ENCODE data around the gene SH3GL1.

SH3GL1 gene

GRCh38 chr19:4390017-4390566 is 10.3 kb downstream of the SH3GL1 start:
- no peak for DNase-seq (ENCODE audit: extremely low spot score)
- ChIA-PET POLR2A (interaction anchor here (1.2 kb wide), 1 partner anchor 47 kb away, joined by 3 read pairs; no protein-coding TSS in a partner anchor), CTCF (interaction anchor here (1.0 kb wide), 1 partner anchor 38 kb away, joined by 4 read pairs; no protein-coding TSS in a partner anchor)
- TF ChIP-seq PKNOX1 (IDR thresholded peaks at IDR 0.05) (no peak), BHLHE40 (IDR thresholded peaks at IDR 0.05; ENCODE audit: borderline replicate concordance) (no peak), L3MBTL2 (conservative IDR thresholded peaks at IDR 0.05) (no peak), CTBP1 (IDR thresholded peaks at IDR 0.05; ENCODE audit: borderline replicate concordance) (no peak), ELF4 (IDR thresholded peaks at IDR 0.05) (no peak), SP1 (IDR thresholded peaks at IDR 0.05) (no peak), ARNT (IDR thresholded peaks at IDR 0.05) (no peak), SUZ12 (IDR thresholded peaks at IDR 0.05) (no peak), ZNF384 (IDR thresholded peaks at IDR 0.05) (no peak), FOXK2 (IDR thresholded peaks at IDR 0.05) (no peak), HDGF (IDR thresholded peaks at IDR 0.05; ENCODE audit: borderline replicate concordance) (no peak), FOXA1 (IDR thresholded peaks at IDR 0.05) (no peak), LEF1 (IDR thresholded peaks at IDR 0.05; ENCODE audit: borderline replicate concordance) (no peak), NFRKB (IDR thresholded peaks at IDR 0.05) (no peak), TARDBP (IDR thresholded peaks at IDR 0.05) (no peak), FOXM1 (IDR thresholded peaks at IDR 0.05; ENCODE audit: borderline replicate concordance) (no peak)

GRCh38 chr19:4389511-4390016 is 10.8 kb downstream of the SH3GL1 start:
- ChIA-PET CTCF (no interaction called here), POLR2A (no interaction called here)
- no peak for DNase-seq (ENCODE audit: extremely low spot score)
- TF ChIP-seq LEF1 (IDR thresholded peaks at IDR 0.05; ENCODE audit: borderline replicate concordance), result no peak
- TF ChIP-seq FOXM1 (IDR thresholded peaks at IDR 0.05; ENCODE audit: borderline replicate concordance), result no peak
- no peak for TF ChIP-seq ELF4 (IDR thresholded peaks at IDR 0.05)
- no peak for TF ChIP-seq ZNF384 (IDR thresholded peaks at IDR 0.05)
- no peak for TF ChIP-seq NFRKB (IDR thresholded peaks at IDR 0.05)
- no peak for TF ChIP-seq SP1 (IDR thresholded peaks at IDR 0.05)
- no peak for TF ChIP-seq PKNOX1 (IDR thresholded peaks at IDR 0.05)
- no peak for TF ChIP-seq FOXK2 (IDR thresholded peaks at IDR 0.05)
- TF ChIP-seq BHLHE40 (IDR thresholded peaks at IDR 0.05; ENCODE audit: borderline replicate concordance), result no peak
- TF ChIP-seq SUZ12 (IDR thresholded peaks at IDR 0.05), result no peak

DNA sequence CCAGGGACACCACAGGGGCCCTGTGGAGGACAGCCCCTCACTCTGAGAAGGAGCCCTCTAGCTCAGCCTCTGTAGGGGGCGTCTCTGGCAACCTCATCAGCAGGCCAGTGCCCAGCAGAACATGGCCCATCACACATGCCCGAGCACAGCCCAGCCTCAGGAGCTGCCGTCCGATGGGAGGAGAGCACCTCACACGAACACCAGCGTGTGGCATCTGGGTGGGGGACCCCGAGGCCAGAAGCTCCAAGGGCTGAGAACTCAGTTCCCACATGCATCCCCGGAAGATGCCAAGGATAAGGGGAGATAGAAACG is 11.3 kb downstream of the SH3GL1 start:
- POLR2A ChIA-PET, result no interaction called here
- CTCF ChIA-PET, result no interaction called here
- TF ChIP-seq ZNF384 (IDR thresholded peaks at IDR 0.05) (no peak), SP1 (IDR thresholded peaks at IDR 0.05) (no peak)
- no peak for DNase-seq (ENCODE audit: extremely low spot score)

DNA sequence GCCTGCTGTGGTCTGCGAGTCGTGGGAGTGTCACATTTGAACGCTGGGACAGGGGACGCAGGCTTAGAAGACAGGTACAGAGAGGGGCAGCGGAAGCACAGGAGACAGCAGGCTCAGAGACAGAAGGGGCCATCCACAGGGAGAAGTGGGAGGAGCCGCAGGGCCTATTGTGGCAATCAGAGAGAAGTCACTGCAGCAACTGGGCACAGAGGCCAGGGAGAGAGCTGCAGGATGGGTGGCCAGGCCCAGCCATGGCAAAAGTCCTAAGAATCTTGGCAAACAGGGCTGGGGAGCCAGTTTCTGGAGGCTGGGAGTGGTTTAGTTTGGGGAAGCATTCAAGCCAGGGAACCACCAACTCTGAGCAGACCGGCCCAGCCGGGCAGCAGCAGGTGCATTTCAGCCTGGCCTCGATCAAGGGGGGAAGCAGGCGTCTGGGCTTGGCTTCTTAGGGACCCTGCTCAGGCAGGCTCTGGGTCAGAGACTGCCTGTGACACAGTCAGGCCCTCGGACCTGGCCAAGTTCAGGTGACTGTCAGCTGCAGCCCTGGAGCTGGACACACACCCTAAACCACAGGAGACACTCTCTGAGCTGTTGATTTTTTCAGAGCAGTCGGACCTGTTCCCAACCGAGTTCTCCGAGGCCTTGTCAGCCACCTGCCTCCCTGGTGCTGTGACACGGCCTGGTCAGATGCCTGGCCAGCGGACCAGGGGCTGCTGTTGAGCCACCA is 11.8 kb downstream of the SH3GL1 start:
- POLR2A ChIA-PET, result no interaction called here

DNA sequence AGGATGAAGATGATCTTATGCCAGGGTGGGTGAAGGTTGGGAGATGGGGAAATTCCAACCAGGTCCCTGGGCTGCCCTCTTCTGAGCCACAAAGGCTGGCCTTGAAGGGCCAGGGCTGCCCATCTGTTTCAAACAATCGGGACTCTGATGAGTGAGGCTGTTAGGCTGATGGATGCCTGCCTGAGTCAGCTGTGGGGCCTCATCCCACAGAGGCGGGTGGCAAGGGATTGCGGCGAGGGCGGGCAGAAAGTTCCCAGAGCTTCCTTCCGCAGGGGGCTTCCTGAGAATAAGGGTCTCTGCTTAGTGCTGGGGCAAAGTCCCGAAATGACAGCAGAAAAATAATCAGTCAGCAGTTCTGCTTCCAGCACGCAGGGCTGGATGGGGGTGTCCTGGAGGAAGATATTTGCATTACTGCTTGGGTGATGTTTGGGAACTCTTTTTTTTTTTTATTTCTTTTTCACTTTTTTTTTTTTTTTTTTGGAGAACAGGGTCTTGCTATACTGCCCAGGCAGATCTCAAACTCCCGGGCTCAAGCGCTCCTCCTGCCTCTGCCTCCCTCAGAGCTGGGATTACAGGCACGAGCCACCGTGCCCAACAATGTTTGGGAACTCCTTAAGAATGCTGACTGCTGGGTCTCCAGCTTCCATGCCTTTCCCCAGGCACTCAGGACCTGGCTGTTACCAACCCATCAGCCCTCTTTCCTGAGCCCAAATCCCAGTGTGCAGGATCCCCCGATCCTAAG is 14.1 kb downstream of the SH3GL1 start:
- POLR2A ChIA-PET, result interaction anchor here (0.9 kb wide), 2 partner anchors 16 to 44 kb away, joined by 3 read pairs; no protein-coding TSS in a partner anchor
- no peak for DNase-seq (ENCODE audit: extremely low spot score)
- CTCF ChIA-PET, result no interaction called here
- TF ChIP-seq L3MBTL2 (conservative IDR thresholded peaks at IDR 0.05) (no peak), ZNF384 (IDR thresholded peaks at IDR 0.05) (0 out of 2 replicates have a peak, but pooled peaks have one; percentile 27), CTBP1 (IDR thresholded peaks at IDR 0.05; ENCODE audit: borderline replicate concordance) (no peak)

More for the DNA sequence above, 11.8 kb downstream of the SH3GL1 start:
- no peak for TF ChIP-seq FOXM1 (IDR thresholded peaks at IDR 0.05; ENCODE audit: borderline replicate concordance)
- TF ChIP-seq TARDBP (IDR thresholded peaks at IDR 0.05), result no peak
- no peak for TF ChIP-seq BHLHE40 (IDR thresholded peaks at IDR 0.05; ENCODE audit: borderline replicate concordance)
- no peak for TF ChIP-seq SP1 (IDR thresholded peaks at IDR 0.05)
- no peak for TF ChIP-seq FOXK2 (IDR thresholded peaks at IDR 0.05)
- no peak for TF ChIP-seq PKNOX1 (IDR thresholded peaks at IDR 0.05)
- no peak for TF ChIP-seq LEF1 (IDR thresholded peaks at IDR 0.05; ENCODE audit: borderline replicate concordance)
- TF ChIP-seq CTBP1 (IDR thresholded peaks at IDR 0.05; ENCODE audit: borderline replicate concordance), result no peak
- no peak for DNase-seq (ENCODE audit: extremely low spot score)
- CTCF ChIA-PET, result interaction anchor here (1.6 kb wide), 1 partner anchor 12 kb away, joined by 4 read pairs; the partner anchor contains the start of gene SH3GL1

All from HEK293T (cell line).